ENCODE results near the gene PSMA7. TPM values are rescaled to one million over a fixed set of nuclear protein-coding genes. Genes with fewer than 3 reads are reported as not detected.

PSMA7 gene
- total RNA-seq, 1 donor: 237 TPM

DNA sequence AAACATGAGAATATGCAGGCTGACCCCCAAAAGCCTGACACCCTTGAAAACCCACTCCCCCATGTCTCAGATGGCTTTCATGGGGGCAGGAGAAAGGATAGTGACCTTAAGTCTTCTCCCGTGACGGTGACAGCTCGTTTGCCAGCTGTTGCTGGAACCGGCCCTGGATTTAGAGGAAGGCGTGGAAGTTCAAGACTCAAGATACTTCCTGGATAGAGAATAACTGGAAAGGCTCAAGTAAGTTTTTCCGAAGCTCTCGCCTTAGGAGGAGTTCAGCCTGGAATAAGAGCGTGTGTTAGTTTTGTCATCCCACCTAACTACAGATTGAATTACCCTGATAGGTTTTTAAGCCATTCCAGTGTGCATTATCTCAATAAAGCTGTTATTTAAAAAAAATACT is 28.1 kb upstream of the PSMA7 start:
- no peak for DNase-seq (ENCODE audit: low read depth)
- no peak overlapping the region for H3K4me3 ChIP-seq (ENCODE audit: low read depth, low read length)
- TF ChIP-seq, protein P1, sequence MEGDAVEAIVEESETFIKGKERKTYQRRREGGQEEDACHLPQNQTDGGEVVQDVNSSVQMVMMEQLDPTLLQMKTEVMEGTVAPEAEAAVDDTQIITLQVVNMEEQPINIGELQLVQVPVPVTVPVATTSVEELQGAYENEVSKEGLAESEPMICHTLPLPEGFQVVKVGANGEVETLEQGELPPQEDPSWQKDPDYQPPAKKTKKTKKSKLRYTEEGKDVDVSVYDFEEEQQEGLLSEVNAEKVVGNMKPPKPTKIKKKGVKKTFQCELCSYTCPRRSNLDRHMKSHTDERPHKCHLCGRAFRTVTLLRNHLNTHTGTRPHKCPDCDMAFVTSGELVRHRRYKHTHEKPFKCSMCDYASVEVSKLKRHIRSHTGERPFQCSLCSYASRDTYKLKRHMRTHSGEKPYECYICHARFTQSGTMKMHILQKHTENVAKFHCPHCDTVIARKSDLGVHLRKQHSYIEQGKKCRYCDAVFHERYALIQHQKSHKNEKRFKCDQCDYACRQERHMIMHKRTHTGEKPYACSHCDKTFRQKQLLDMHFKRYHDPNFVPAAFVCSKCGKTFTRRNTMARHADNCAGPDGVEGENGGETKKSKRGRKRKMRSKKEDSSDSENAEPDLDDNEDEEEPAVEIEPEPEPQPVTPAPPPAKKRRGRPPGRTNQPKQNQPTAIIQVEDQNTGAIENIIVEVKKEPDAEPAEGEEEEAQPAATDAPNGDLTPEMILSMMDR (IDR thresholded peaks at IDR 0.05; ENCODE audit: insufficient read depth, low read length): no peak

- H3K4me3 ChIP-seq (ENCODE audit: low read depth, low read length): no peak overlapping the region
- no peak for DNase-seq (ENCODE audit: low read depth)
- TF ChIP-seq, protein P1 (IDR thresholded peaks at IDR 0.05; ENCODE audit: insufficient read depth, low read length): no peak
Measured at GRCh38 chr20:62170536-62170935, 27.3 kb upstream of the PSMA7 start.

DNA sequence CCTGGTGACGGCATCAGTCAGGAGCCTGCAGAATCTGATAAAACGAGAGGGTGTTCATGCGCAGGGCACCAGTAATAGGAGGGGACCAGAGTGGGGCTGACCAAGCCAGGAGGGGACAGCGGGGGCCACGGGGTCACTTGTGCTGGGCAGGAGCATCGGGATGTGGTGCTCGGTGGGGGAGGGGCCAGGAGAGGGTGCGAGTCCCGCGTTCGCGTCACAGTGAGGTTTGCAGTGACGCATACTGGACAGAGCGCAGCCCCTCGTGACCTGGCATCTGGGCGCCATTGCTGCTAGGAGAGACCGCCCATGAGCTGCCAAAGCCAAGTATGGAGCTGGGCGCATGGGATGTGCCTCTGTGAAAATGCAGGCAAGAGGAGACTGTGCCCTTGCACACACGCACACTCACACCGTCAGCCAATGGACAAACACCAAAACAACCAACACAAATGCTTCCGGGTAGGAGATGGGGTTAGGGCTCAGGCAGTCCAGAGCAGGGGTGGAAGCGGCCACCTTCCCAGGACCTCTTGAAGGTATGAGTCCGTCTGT is 25.8 kb upstream of the PSMA7 start:
- H3K4me3 ChIP-seq (ENCODE audit: low read depth, low read length): no peak overlapping the region
- TF ChIP-seq, protein P1 (IDR thresholded peaks at IDR 0.05; ENCODE audit: insufficient read depth, low read length): no peak
- DNase-seq (ENCODE audit: low read depth): no peak

- TF ChIP-seq, protein P1 (IDR thresholded peaks at IDR 0.05; ENCODE audit: insufficient read depth, low read length): no peak
- no peak for DNase-seq (ENCODE audit: low read depth)
- H3K4me3 ChIP-seq (ENCODE audit: low read depth, low read length): no peak overlapping the region
Measured at GRCh38 chr20:62168061-62168460, 24.9 kb upstream of the PSMA7 start.

- no peak overlapping the region for H3K4me3 ChIP-seq (ENCODE audit: low read depth, low read length)
- TF ChIP-seq, protein P1 (IDR thresholded peaks at IDR 0.05; ENCODE audit: insufficient read depth, low read length): no peak
- no peak for DNase-seq (ENCODE audit: low read depth)
Measured at GRCh38 chr20:62167474-62167873, 24.3 kb upstream of the PSMA7 start.

- TF ChIP-seq, protein P1 (IDR thresholded peaks at IDR 0.05; ENCODE audit: insufficient read depth, low read length): no peak
- DNase-seq (ENCODE audit: low read depth): no peak
- H3K4me3 ChIP-seq (ENCODE audit: low read depth, low read length): no peak overlapping the region
Measured at GRCh38 chr20:62165762-62166399, 22.7 kb upstream of the PSMA7 start.

Data from fibroblast of the aortic adventitia (primary cell).